ENCODE results near the gene CPAMD8. TPM values are rescaled to one million over a fixed set of nuclear protein-coding genes. Genes with fewer than 3 reads are reported as not detected.

CPAMD8 gene
- total RNA-seq, 4 donors from 2014 or later: 0.72 to 8.2 (median 4.0) TPM

GRCh38 chr19:16867211-16867610 lies 159.4 kb downstream of the CPAMD8 start:
- WGBS, 2 donors: 80 to 100% methylated on average over 1 to 8 of the region's 10 CpGs
- Histone ChIP-seq H3K27me3 (no peaks in the 10 kb centered on the region), H3K4me3 (no peak overlapping the region), H3K36me3 (peaks cover 45 to 100% (median 63%) of the 10 kb centered on the region in 3 donors), H3K9me3 (no peaks in the 10 kb centered on the region), H3K27ac (no peak overlapping the region), H3K4me1 (no peaks in the 10 kb centered on the region)
- TF ChIP-seq CTCF (IDR thresholded peaks at IDR 0.05) (no peak), POLR2A (IDR thresholded peaks at IDR 0.05) (no peak)
- intact Hi-C loops (cut with DNase I): no loop called here
- DNase-seq: no peak

DNA sequence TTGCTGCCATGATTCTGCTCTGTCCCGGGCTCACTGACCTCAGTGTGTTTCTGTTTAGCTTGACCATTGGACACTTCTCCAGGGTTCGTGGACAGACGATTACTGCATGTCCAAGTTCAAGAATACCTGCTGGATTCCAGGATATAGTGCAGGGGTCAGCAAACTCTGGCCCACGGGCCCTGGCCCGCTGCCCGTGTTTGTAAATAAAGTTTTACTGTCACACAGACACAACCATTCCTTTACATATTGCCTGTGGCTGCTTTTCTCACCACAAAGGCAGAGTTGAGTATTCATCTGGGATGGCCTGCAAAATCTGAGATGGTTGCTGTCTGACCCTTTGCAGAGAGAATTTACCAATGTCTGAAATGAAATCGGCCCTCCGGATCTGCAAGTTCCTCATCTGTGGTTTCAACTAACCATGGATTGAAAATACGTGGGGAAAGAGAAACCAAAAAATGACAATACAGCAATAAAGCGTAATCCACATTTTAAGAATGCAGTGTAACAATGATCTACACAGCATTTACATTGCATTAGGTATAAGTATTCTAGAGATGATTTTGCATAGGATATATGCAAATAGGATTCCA lies 163.7 kb downstream of the CPAMD8 start:
- Histone ChIP-seq H3K4me3 (no peak overlapping the region), H3K36me3 (peaks cover 25 to 86% (median 32%) of the 10 kb centered on the region in 3 donors), H3K4me1 (no peaks in the 10 kb centered on the region), H3K27ac (no peak overlapping the region), H3K27me3 (no peaks in the 10 kb centered on the region), H3K9me3 (no peaks in the 10 kb centered on the region)
- intact Hi-C loops (cut with DNase I): no loop called here
- no peak for DNase-seq
- no peak for TF ChIP-seq CTCF (IDR thresholded peaks at IDR 0.05)
- no peak for TF ChIP-seq POLR2A (IDR thresholded peaks at IDR 0.05)
- WGBS, 2 donors: 82 to 89% methylated on average over 10 of the region's 10 CpGs

- Histone ChIP-seq H3K9me3 (no peaks in the 10 kb centered on the region), H3K36me3 (peaks cover 21 to 85% (median 22%) of the 10 kb centered on the region in 3 donors), H3K27me3 (no peaks in the 10 kb centered on the region), H3K4me1 (no peaks in the 10 kb centered on the region), H3K4me3 (no peak overlapping the region), H3K27ac (no peak overlapping the region)
- no peak for DNase-seq
- no peak for TF ChIP-seq POLR2A (IDR thresholded peaks at IDR 0.05)
- no peak for TF ChIP-seq CTCF (IDR thresholded peaks at IDR 0.05)
- 83 to 89% methylated on average over 5 of the region's 5 CpGs for WGBS, 2 donors
- intact Hi-C loops (cut with DNase I): no loop called here
Observed at GRCh38 chr19:16861834-16862233, 164.8 kb downstream of the CPAMD8 start.

GRCh38 chr19:16861011-16861410 lies 165.6 kb downstream of the CPAMD8 start:
- Histone ChIP-seq H3K4me3 (no peak overlapping the region), H3K4me1 (no peaks in the 10 kb centered on the region), H3K36me3 (peaks cover 14 to 85% (median 15%) of the 10 kb centered on the region in 3 donors), H3K27ac (no peak overlapping the region), H3K27me3 (no peaks in the 10 kb centered on the region), H3K9me3 (no peaks in the 10 kb centered on the region)
- intact Hi-C loops (cut with DNase I): no loop called here
- no peak for DNase-seq
- TF ChIP-seq CTCF (IDR thresholded peaks at IDR 0.05): no peak
- no peak for TF ChIP-seq POLR2A (IDR thresholded peaks at IDR 0.05)
- 97 to 100% methylated on average over 2 to 3 of the region's 3 CpGs for WGBS, 2 donors

GRCh38 chr19:16860118-16860517 lies 166.5 kb downstream of the CPAMD8 start:
- H3K27me3 ChIP-seq: no peaks in the 10 kb centered on the region
- intact Hi-C loops (cut with DNase I): no loop called here
- no peak overlapping the region for H3K27ac ChIP-seq
- TF ChIP-seq CTCF (IDR thresholded peaks at IDR 0.05) (no peak), POLR2A (IDR thresholded peaks at IDR 0.05) (no peak)
- no peaks in the 10 kb centered on the region for H3K9me3 ChIP-seq
- H3K4me3 ChIP-seq: no peak overlapping the region
- DNase-seq: no peak
- peaks cover 6 to 85% (median 10%) of the 10 kb centered on the region in 3 donors for H3K36me3 ChIP-seq
- WGBS, 2 donors: 92 to 94% methylated on average over 12 to 16 of the region's 20 CpGs
- H3K4me1 ChIP-seq: no peaks in the 10 kb centered on the region
